PC-3 (cell line): Measurements from ENCODE around the gene C11orf21. TPM values are rescaled to one million over a fixed set of nuclear protein-coding genes. Genes with fewer than 3 reads are reported as not detected.

Experiments
- ATAC-seq: fragments of 200-7000 bp; cut with Tn5 transposase; 2 replicates; pipeline ENCODE4 v1.9.1; 2020; ENCODE audit warnings: mild to moderate bottlenecking, moderate library complexity
- BruUV-seq: library from RNA; stranded (reverse); fragments of 400-500 nt; replicated peaks from 2 replicates; lab custom pipeline; 2021; lab: Mats Ljungman, UMichigan
- CTCF ChIA-PET: fragments of 300-600 bp; sonication (Branson Sonifier 250); formaldehyde crosslinking; loops from one replicate; lab custom pipeline; 2022; ENCODE audit warnings: antibody characterized with exemption; lab: Charles Lee
- POLR2A ChIA-PET: fragments of 300-600 bp; sonication (Branson Sonifier 250); formaldehyde crosslinking; loops from one replicate; lab custom pipeline; 2022; ENCODE audit warnings: antibody characterized with exemption; ENCODE audit not compliant: unreplicated experiment; lab: Charles Lee
- DNase-seq: peaks from one replicate; pipeline ENCODE4 v3.0.0-alpha.2; 2015
- H2AFZ ChIP-seq: fragments of 300-600 bp; sonication (generic); 2 replicates; pipeline ENCODE4 v1.6.0; 2016; ENCODE audit warnings: antibody characterized with exemption, low read length
- H3F3A ChIP-seq: fragments of 300-600 bp; sonication (generic); one replicate; pipeline ENCODE4 v1.6.0; 2017; ENCODE audit warnings: antibody characterized with exemption, low read length, control low read depth, mild to moderate bottlenecking; ENCODE audit not compliant: unreplicated experiment
- H3K27ac ChIP-seq: fragments of 300-600 bp; sonication (generic); 2 replicates; pipeline ENCODE4 v1.5.1; 2016; ENCODE audit warnings: mild to moderate bottlenecking, low read length
- H3K27me3 ChIP-seq: fragments of 300-600 bp; sonication (generic); 2 replicates; pipeline ENCODE4 v1.6.1; 2016; ENCODE audit warnings: low read length, mixed read lengths
- H3K36me3 ChIP-seq: fragments of 300-600 bp; sonication (generic); 2 replicates; pipeline ENCODE4 v1.6.1; 2016; ENCODE audit warnings: low read depth, mixed run types, low read length, mixed read lengths
- H3K4me1 ChIP-seq: fragments of 300-600 bp; sonication (generic); 2 replicates; pipeline ENCODE4 v1.5.1; 2016; ENCODE audit warnings: low read length; ENCODE audit not compliant: insufficient read depth
- H3K4me2 ChIP-seq: fragments of 300-600 bp; sonication (generic); 2 replicates; pipeline ENCODE4 v1.6.0; 2016; ENCODE audit warnings: low read length
- H3K4me3 ChIP-seq: fragments of 300-600 bp; sonication (generic); 2 replicates; pipeline ENCODE4 v1.5.1; 2016; ENCODE audit warnings: mild to moderate bottlenecking, low read length, mixed read lengths
- H3K79me2 ChIP-seq: fragments of 300-600 bp; sonication (generic); 2 replicates; pipeline ENCODE4 v1.6.1; 2017; ENCODE audit warnings: low read length, mixed read lengths
- H3K9ac ChIP-seq: fragments of 300-600 bp; sonication (generic); 2 replicates; pipeline ENCODE4 v1.6.0; 2016; ENCODE audit warnings: mild to moderate bottlenecking, low read length
- H3K9me2 ChIP-seq: fragments of 300-600 bp; sonication (generic); replicated peaks from 2 replicates; pipeline ENCODE4 v1.6.1; 2016; ENCODE audit warnings: mixed run types, low read length, mixed read lengths
- H3K9me3 ChIP-seq: fragments of 300-600 bp; sonication (generic); 2 replicates; pipeline ENCODE4 v1.6.1; 2016; ENCODE audit warnings: low read length, mixed read lengths
- H4K20me1 ChIP-seq: fragments of 300-600 bp; sonication (generic); 2 replicates; pipeline ENCODE4 v1.6.1; 2016; ENCODE audit warnings: low read length, mixed read lengths
- EZH2 ChIP-seq: fragments of 300-600 bp; sonication (generic); IDR thresholded peaks from one replicate; pipeline ENCODE4 v1.6.1; 2017; ENCODE audit warnings: antibody characterized with exemption, mild to moderate bottlenecking, low read length; ENCODE audit not compliant: unreplicated experiment
- EZH2phosphoT487 ChIP-seq: fragments of 300-600 bp; sonication (generic); IDR thresholded peaks from 2 replicates; pipeline ENCODE4 v1.6.1; 2018; ENCODE audit warnings: mild to moderate bottlenecking, antibody characterized with exemption, low read length, borderline replicate concordance
- intact Hi-C: fragments of 100-400 bp; cut with micrococcal nuclease; formaldehyde crosslinking; loops from 2 replicates; pipeline ENCODE4 v1.9.0; 2023
- total RNA-seq: library from RNA; depleted of rRNA; stranded (reverse); fragments of >200 nt; gene quantifications from 2 replicates; pipeline ENCODE4 v1.2.3, GENCODE V29; 2014
- TF ChIP-seq, protein P1 (sequence below): fragments of 300-600 bp; sonication (generic); conservative IDR thresholded peaks from 2 replicates; pipeline ENCODE4 v1.5.1; 2017; ENCODE audit warnings: antibody characterized with exemption, low read depth, mild to moderate bottlenecking, low read length

Gene C11orf21
- total RNA-seq, 1 experiment from 2014 or later, result not detected

DNA sequence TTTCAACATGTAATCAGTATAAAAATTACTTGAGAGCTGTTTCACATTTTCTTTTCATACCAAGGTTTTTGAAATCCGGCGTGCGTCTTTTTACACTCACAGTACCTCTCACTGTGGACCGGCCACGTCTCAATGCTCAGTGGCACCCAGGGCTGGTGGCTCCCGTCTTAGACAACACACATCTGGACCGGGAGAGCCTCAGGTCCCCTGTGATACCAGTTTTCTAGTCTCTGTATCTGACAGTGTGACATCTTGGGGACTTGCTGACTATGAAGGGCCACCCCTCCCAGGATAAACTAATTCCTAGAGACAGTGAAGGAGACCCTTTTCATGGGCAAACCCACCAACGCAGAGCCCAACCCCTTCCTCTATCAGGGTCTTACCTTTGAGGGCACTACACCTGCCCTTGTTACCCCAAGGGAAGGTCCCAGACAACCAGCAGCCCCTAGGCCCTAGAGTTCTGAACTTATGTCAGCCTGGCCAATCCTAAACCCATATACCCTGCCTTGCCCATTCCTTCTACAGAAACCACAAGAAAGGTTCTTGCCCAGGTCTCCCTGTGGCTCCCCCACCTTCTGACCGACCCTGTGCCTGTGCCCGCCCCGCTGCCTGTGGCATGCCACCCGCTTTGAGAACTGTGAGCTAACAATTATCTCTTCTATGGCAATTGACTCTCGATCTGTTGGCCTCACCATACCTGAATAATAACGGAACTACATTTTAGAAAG, 25.3 kb downstream of the C11orf21 start:
- Histone ChIP-seq H3K9me3 (0 out of 2 replicates have a peak, but pooled peaks cover 3% of the 10 kb centered on the region), H3F3A (no peaks in the 10 kb centered on the region), H4K20me1 (no peaks in the 10 kb centered on the region), H3K79me2 (no peaks in the 10 kb centered on the region), H3K4me2 (no peak overlapping the region), H3K9me2 (no peaks in the 10 kb centered on the region), H3K9ac (no peak overlapping the region), H3K4me1 (no peaks in the 10 kb centered on the region), H3K27ac (no peak overlapping the region), H2AFZ (no peak overlapping the region), H3K4me3 (no peak overlapping the region), H3K27me3 (peaks cover 9% of the 10 kb centered on the region; the same call in 1 of the 2 replicates), H3K36me3 (no peaks in the 10 kb centered on the region)
- ChIA-PET CTCF (interaction anchor here (1.4 kb wide), 1 partner anchor 144 kb away, joined by 3 read pairs; no protein-coding TSS in a partner anchor), POLR2A (no interaction called here)
- no peak for TF ChIP-seq EZH2
- TF ChIP-seq EZH2phosphoT487, result no peak
- TF ChIP-seq, protein P1, sequence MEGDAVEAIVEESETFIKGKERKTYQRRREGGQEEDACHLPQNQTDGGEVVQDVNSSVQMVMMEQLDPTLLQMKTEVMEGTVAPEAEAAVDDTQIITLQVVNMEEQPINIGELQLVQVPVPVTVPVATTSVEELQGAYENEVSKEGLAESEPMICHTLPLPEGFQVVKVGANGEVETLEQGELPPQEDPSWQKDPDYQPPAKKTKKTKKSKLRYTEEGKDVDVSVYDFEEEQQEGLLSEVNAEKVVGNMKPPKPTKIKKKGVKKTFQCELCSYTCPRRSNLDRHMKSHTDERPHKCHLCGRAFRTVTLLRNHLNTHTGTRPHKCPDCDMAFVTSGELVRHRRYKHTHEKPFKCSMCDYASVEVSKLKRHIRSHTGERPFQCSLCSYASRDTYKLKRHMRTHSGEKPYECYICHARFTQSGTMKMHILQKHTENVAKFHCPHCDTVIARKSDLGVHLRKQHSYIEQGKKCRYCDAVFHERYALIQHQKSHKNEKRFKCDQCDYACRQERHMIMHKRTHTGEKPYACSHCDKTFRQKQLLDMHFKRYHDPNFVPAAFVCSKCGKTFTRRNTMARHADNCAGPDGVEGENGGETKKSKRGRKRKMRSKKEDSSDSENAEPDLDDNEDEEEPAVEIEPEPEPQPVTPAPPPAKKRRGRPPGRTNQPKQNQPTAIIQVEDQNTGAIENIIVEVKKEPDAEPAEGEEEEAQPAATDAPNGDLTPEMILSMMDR, result no peak
- BruUV-seq, result no TSS peak
- DNase-seq (no peak), ATAC-seq (no peak)
- intact Hi-C loops, result no loop called here

GRCh38 chr11:2275334-2276279, 26.1 kb downstream of the C11orf21 start:
- Histone ChIP-seq H3F3A (no peaks in the 10 kb centered on the region), H3K79me2 (no peaks in the 10 kb centered on the region), H3K36me3 (no peaks in the 10 kb centered on the region), H3K4me2 (no peak overlapping the region), H3K9ac (no peak overlapping the region), H3K9me3 (0 out of 2 replicates have a peak, but pooled peaks cover 3% of the 10 kb centered on the region), H3K9me2 (no peaks in the 10 kb centered on the region), H2AFZ (no peak overlapping the region), H3K4me1 (no peaks in the 10 kb centered on the region), H3K27ac (no peak overlapping the region), H3K4me3 (no peak overlapping the region), H4K20me1 (no peaks in the 10 kb centered on the region), H3K27me3 (peaks cover 7% of the 10 kb centered on the region; the same call in 1 of the 2 replicates)
- intact Hi-C loops, result no loop called here
- CTCF ChIA-PET, result no interaction called here
- DNase-seq, result no peak
- TF ChIP-seq, protein P1, result no peak
- TF ChIP-seq EZH2 (no peak), EZH2phosphoT487 (no peak)
- BruUV-seq, result no TSS peak
- POLR2A ChIA-PET, result no interaction called here
- no peak for ATAC-seq
